COR-L47 (cell line): ENCODE data around the gene ALOX12.
"Not testable (repeated sequence)": the region's sequence is repeated elsewhere in the genome, so short reads cannot be mapped to it uniquely, and the experiment has no call there.

Experiments used
- DNase-seq: peaks from one replicate; lab custom pipeline; 2025; lab: John Stamatoyannopoulos, UW

Gene ALOX12

GRCh38 chr17:6995500-6996255 lies at the start of gene ALOX12:
ALOX12 (plus strand) TSS chr17:6996049; CDS start chr17:6996118, 69 bp downstream.
- DNase-seq = no peak

- DNase-seq = no peak
Observed at GRCh38 chr17:6947745-6948144, 48.1 kb upstream of the ALOX12 start.

GRCh38 chr17:6948562-6948961 lies 47.3 kb upstream of the ALOX12 start:
- no peak for DNase-seq

GRCh38 chr17:6948976-6949375 lies 46.9 kb upstream of the ALOX12 start:
- DNase-seq = no peak

- DNase-seq = not testable (repeated sequence)
Observed at GRCh38 chr17:6950938-6951337, 44.9 kb upstream of the ALOX12 start.

GRCh38 chr17:6953689-6954088 lies 42.2 kb upstream of the ALOX12 start:
- no peak for DNase-seq

- no peak for DNase-seq
Observed at GRCh38 chr17:6959700-6960099, 36.1 kb upstream of the ALOX12 start.

- DNase-seq = no peak
Observed at GRCh38 chr17:6969323-6969726, 26.5 kb upstream of the ALOX12 start.

GRCh38 chr17:6970992-6971391 lies 24.9 kb upstream of the ALOX12 start:
- no peak for DNase-seq

- DNase-seq = not testable (repeated sequence)
Observed at GRCh38 chr17:6979440-6979839, 16.4 kb upstream of the ALOX12 start.

GRCh38 chr17:6981426-6981825 lies 14.4 kb upstream of the ALOX12 start:
- DNase-seq = no peak

- no peak for DNase-seq
Observed at GRCh38 chr17:6985266-6985665, 10.6 kb upstream of the ALOX12 start.

- no peak for DNase-seq
Observed at GRCh38 chr17:6986676-6987075, 9.2 kb upstream of the ALOX12 start.

GRCh38 chr17:6989779-6990178 lies 6.1 kb upstream of the ALOX12 start:
- no peak for DNase-seq

GRCh38 chr17:6993613-6994056 lies 2.2 kb upstream of the ALOX12 start:
- DNase-seq = not testable (repeated sequence)

- DNase-seq = no peak
Observed at GRCh38 chr17:6994118-6994598, 1.7 kb upstream of the ALOX12 start.

GRCh38 chr17:6994666-6995256 lies 1.1 kb upstream of the ALOX12 start:
- no peak for DNase-seq

GRCh38 chr17:6996256-6997011 lies 585 bp downstream of the ALOX12 start:
- DNase-seq = no peak

- no peak for DNase-seq
Observed at GRCh38 chr17:6997171-6997570, 1.3 kb downstream of the ALOX12 start.

GRCh38 chr17:6998855-6999508 lies 3.1 kb downstream of the ALOX12 start:
- no peak for DNase-seq

GRCh38 chr17:7001318-7001961 lies 5.6 kb downstream of the ALOX12 start:
- no peak for DNase-seq
